ENCODE data around the gene MIS12. TPM values are rescaled to one million over a fixed set of nuclear protein-coding genes. Genes with fewer than 3 reads are reported as not detected.

Gene MIS12
- total RNA-seq: 18.2 TPM

- DNase-seq: peak; percentile 99
Measured at GRCh38 chr17:5486206-5487124, at the start of gene MIS12. Gene MIS12 (plus strand): TSS chr17:5486566. CDS start chr17:5488863, 2,297 bp downstream.

GRCh38 chr17:5437721-5438317, 48.5 kb upstream of the MIS12 start:
- no peak for DNase-seq

GRCh38 chr17:5438716-5439445, 47.5 kb upstream of the MIS12 start, which contains the start of gene C1QBP:
Gene C1QBP (minus strand): TSS chr17:5439155. CDS start chr17:5439073, 82 bp downstream.
- DNase-seq: peak; percentile 81

GRCh38 chr17:5439446-5439764, 47.0 kb upstream of the MIS12 start:
- DNase-seq: no peak

- DNase-seq: no peak
Measured at GRCh38 chr17:5443728-5444127, 42.6 kb upstream of the MIS12 start.

GRCh38 chr17:5444209-5444608, 42.2 kb upstream of the MIS12 start:
- DNase-seq: no peak

GRCh38 chr17:5446786-5447185, 39.6 kb upstream of the MIS12 start:
- DNase-seq: peak; percentile 72

GRCh38 chr17:5464717-5465507, 21.5 kb upstream of the MIS12 start:
- no peak for DNase-seq

GRCh38 chr17:5466295-5466694, 20.1 kb upstream of the MIS12 start:
- no peak for DNase-seq

GRCh38 chr17:5467416-5467815, 18.9 kb upstream of the MIS12 start:
- DNase-seq: no peak

- DNase-seq: no peak
Measured at GRCh38 chr17:5468075-5468473, 18.3 kb upstream of the MIS12 start.

GRCh38 chr17:5472511-5472910, 13.9 kb upstream of the MIS12 start:
- DNase-seq: no peak

GRCh38 chr17:5473906-5474305, 12.5 kb upstream of the MIS12 start:
- DNase-seq: no peak

- no peak for DNase-seq
Measured at GRCh38 chr17:5478992-5479391, 7.4 kb upstream of the MIS12 start.

- DNase-seq: no peak
Measured at GRCh38 chr17:5480962-5481361, 5.4 kb upstream of the MIS12 start.

GRCh38 chr17:5481451-5481850, 4.9 kb upstream of the MIS12 start:
- no peak for DNase-seq

- no peak for DNase-seq
Measured at GRCh38 chr17:5485270-5486205, 828 bp upstream of the MIS12 start, which contains the start of gene DERL2. Gene DERL2 (minus strand): TSS chr17:5486178. CDS start chr17:5486161, 17 bp downstream.

GRCh38 chr17:5488752-5489151, 2.4 kb downstream of the MIS12 start:
- no peak for DNase-seq

- DNase-seq: no peak
Measured at GRCh38 chr17:5492970-5493369, 6.6 kb downstream of the MIS12 start.

GRCh38 chr17:5499476-5500231, 13.3 kb downstream of the MIS12 start:
- DNase-seq: peak; percentile 28
